PC-3 (cell line): ENCODE data around the gene GALNS. TPM values are rescaled to one million over a fixed set of nuclear protein-coding genes. Genes with fewer than 3 reads are reported as not detected.

Source experiments
- ATAC-seq: fragments of 200-7000 bp; cut with Tn5 transposase; 2 replicates; pipeline ENCODE4 v1.9.1; 2020; ENCODE audit warnings: mild to moderate bottlenecking, moderate library complexity
- BruUV-seq: library from RNA; stranded (reverse); fragments of 400-500 nt; replicated peaks from 2 replicates; lab custom pipeline; 2021; lab: Mats Ljungman, UMichigan
- CTCF ChIA-PET: fragments of 300-600 bp; sonication (Branson Sonifier 250); formaldehyde crosslinking; loops from one replicate; lab custom pipeline; 2022; ENCODE audit warnings: antibody characterized with exemption; lab: Charles Lee
- POLR2A ChIA-PET: fragments of 300-600 bp; sonication (Branson Sonifier 250); formaldehyde crosslinking; loops from one replicate; lab custom pipeline; 2022; ENCODE audit warnings: antibody characterized with exemption; ENCODE audit not compliant: unreplicated experiment; lab: Charles Lee
- DNase-seq: peaks from one replicate; pipeline ENCODE4 v3.0.0-alpha.2; 2015
- H2AFZ ChIP-seq: fragments of 300-600 bp; sonication (generic); 2 replicates; pipeline ENCODE4 v1.6.0; 2016; ENCODE audit warnings: antibody characterized with exemption, low read length
- H3F3A ChIP-seq: fragments of 300-600 bp; sonication (generic); one replicate; pipeline ENCODE4 v1.6.0; 2017; ENCODE audit warnings: antibody characterized with exemption, low read length, control low read depth, mild to moderate bottlenecking; ENCODE audit not compliant: unreplicated experiment
- H3K27ac ChIP-seq: fragments of 300-600 bp; sonication (generic); 2 replicates; pipeline ENCODE4 v1.5.1; 2016; ENCODE audit warnings: mild to moderate bottlenecking, low read length
- H3K27me3 ChIP-seq: fragments of 300-600 bp; sonication (generic); 2 replicates; pipeline ENCODE4 v1.6.1; 2016; ENCODE audit warnings: low read length, mixed read lengths
- H3K36me3 ChIP-seq: fragments of 300-600 bp; sonication (generic); 2 replicates; pipeline ENCODE4 v1.6.1; 2016; ENCODE audit warnings: low read depth, mixed run types, low read length, mixed read lengths
- H3K4me1 ChIP-seq: fragments of 300-600 bp; sonication (generic); 2 replicates; pipeline ENCODE4 v1.5.1; 2016; ENCODE audit warnings: low read length; ENCODE audit not compliant: insufficient read depth
- H3K4me2 ChIP-seq: fragments of 300-600 bp; sonication (generic); 2 replicates; pipeline ENCODE4 v1.6.0; 2016; ENCODE audit warnings: low read length
- H3K4me3 ChIP-seq: fragments of 300-600 bp; sonication (generic); 2 replicates; pipeline ENCODE4 v1.5.1; 2016; ENCODE audit warnings: mild to moderate bottlenecking, low read length, mixed read lengths
- H3K79me2 ChIP-seq: fragments of 300-600 bp; sonication (generic); 2 replicates; pipeline ENCODE4 v1.6.1; 2017; ENCODE audit warnings: low read length, mixed read lengths
- H3K9ac ChIP-seq: fragments of 300-600 bp; sonication (generic); 2 replicates; pipeline ENCODE4 v1.6.0; 2016; ENCODE audit warnings: mild to moderate bottlenecking, low read length
- H3K9me2 ChIP-seq: fragments of 300-600 bp; sonication (generic); replicated peaks from 2 replicates; pipeline ENCODE4 v1.6.1; 2016; ENCODE audit warnings: mixed run types, low read length, mixed read lengths
- H3K9me3 ChIP-seq: fragments of 300-600 bp; sonication (generic); 2 replicates; pipeline ENCODE4 v1.6.1; 2016; ENCODE audit warnings: low read length, mixed read lengths
- H4K20me1 ChIP-seq: fragments of 300-600 bp; sonication (generic); 2 replicates; pipeline ENCODE4 v1.6.1; 2016; ENCODE audit warnings: low read length, mixed read lengths
- CTCF ChIP-seq: fragments of 300-600 bp; sonication (generic); conservative IDR thresholded peaks from 2 replicates; pipeline ENCODE4 v1.5.1; 2017; ENCODE audit warnings: antibody characterized with exemption, low read depth, mild to moderate bottlenecking, low read length
- EZH2 ChIP-seq: fragments of 300-600 bp; sonication (generic); IDR thresholded peaks from one replicate; pipeline ENCODE4 v1.6.1; 2017; ENCODE audit warnings: antibody characterized with exemption, mild to moderate bottlenecking, low read length; ENCODE audit not compliant: unreplicated experiment
- EZH2phosphoT487 ChIP-seq: fragments of 300-600 bp; sonication (generic); IDR thresholded peaks from 2 replicates; pipeline ENCODE4 v1.6.1; 2018; ENCODE audit warnings: mild to moderate bottlenecking, antibody characterized with exemption, low read length, borderline replicate concordance
- intact Hi-C: fragments of 100-400 bp; cut with micrococcal nuclease; formaldehyde crosslinking; loops from 2 replicates; pipeline ENCODE4 v1.9.0; 2023
- total RNA-seq: library from RNA; depleted of rRNA; stranded (reverse); fragments of >200 nt; gene quantifications from 2 replicates; pipeline ENCODE4 v1.2.3, GENCODE V29; 2014

GALNS gene
- total RNA-seq, 1 experiment from 2014 or later = 18.3 TPM

- no peaks in the 10 kb centered on the region for H4K20me1 ChIP-seq
- H2AFZ ChIP-seq = no peak overlapping the region
- no peaks in the 10 kb centered on the region for H3K27me3 ChIP-seq
- TF ChIP-seq CTCF = no peak
- no peak for TF ChIP-seq EZH2phosphoT487
- no peak for TF ChIP-seq EZH2
- no peaks in the 10 kb centered on the region for H3K9me3 ChIP-seq
- no peak overlapping the region for H3K27ac ChIP-seq
- POLR2A ChIA-PET = no interaction called here
- H3K4me2 ChIP-seq = no peak overlapping the region
- intact Hi-C loops = no loop called here
- H3F3A ChIP-seq = no peaks in the 10 kb centered on the region
- no peaks in the 10 kb centered on the region for H3K79me2 ChIP-seq
- DNase-seq (no peak), ATAC-seq (no peak)
- no TSS peak for BruUV-seq
- no peaks in the 10 kb centered on the region for H3K4me1 ChIP-seq
- no peak overlapping the region for H3K9ac ChIP-seq
- H3K9me2 ChIP-seq = no peaks in the 10 kb centered on the region
- H3K4me3 ChIP-seq = no peak overlapping the region
- CTCF ChIA-PET = no interaction called here
- no peaks in the 10 kb centered on the region for H3K36me3 ChIP-seq
Observed at GRCh38 chr16:88896238-88897070, 39.7 kb upstream of the GALNS start.

- no peaks in the 10 kb centered on the region for H3K27me3 ChIP-seq
Observed at GRCh38 chr16:88895335-88895734, 38.6 kb upstream of the GALNS start.

More at GRCh38 chr16:88895335-88895734, 38.6 kb upstream of the GALNS start:
- H3K4me2 ChIP-seq = no peak overlapping the region
- ATAC-seq (no peak), DNase-seq (no peak)
- POLR2A ChIA-PET = no interaction called here
- no peak for TF ChIP-seq EZH2
- no peak for TF ChIP-seq EZH2phosphoT487
- no peak for TF ChIP-seq CTCF
- no peaks in the 10 kb centered on the region for H3K9me3 ChIP-seq
- no peaks in the 10 kb centered on the region for H3F3A ChIP-seq
- H4K20me1 ChIP-seq = no peaks in the 10 kb centered on the region
- no peak overlapping the region for H3K9ac ChIP-seq
- CTCF ChIA-PET = no interaction called here
- no peaks in the 10 kb centered on the region for H3K4me1 ChIP-seq
- H3K4me3 ChIP-seq = no peak overlapping the region
- no peaks in the 10 kb centered on the region for H3K36me3 ChIP-seq
- no peak overlapping the region for H2AFZ ChIP-seq
- no peak overlapping the region for H3K27ac ChIP-seq
- intact Hi-C loops = no loop called here
- no peaks in the 10 kb centered on the region for H3K79me2 ChIP-seq
- no TSS peak for BruUV-seq
- no peaks in the 10 kb centered on the region for H3K9me2 ChIP-seq
